Measurements from ENCODE around the gene ROBO2.

The ROBO2 gene

GRCh38 chr3:77562089-77562488 lies 522.2 kb downstream of the ROBO2 start:
- H4K20me1 ChIP-seq (ENCODE audit: insufficient read depth, low read length), result no peaks in the 10 kb centered on the region
- no peak overlapping the region for H3K4me3 ChIP-seq (ENCODE audit: low read depth, low read length, poor library complexity, severe bottlenecking)
- no peaks in the 10 kb centered on the region for H3K79me2 ChIP-seq (ENCODE audit: insufficient read depth, low read length)
- no peak overlapping the region for H3K9ac ChIP-seq (ENCODE audit: low read length)
- no peaks in the 10 kb centered on the region for H3K36me3 ChIP-seq (ENCODE audit: insufficient read depth, low read length)
- H3K9me2 ChIP-seq (ENCODE audit: low read depth, low read length), result no peaks in the 10 kb centered on the region
- no peak overlapping the region for H3K27ac ChIP-seq (ENCODE audit: low read depth, low read length, poor library complexity, severe bottlenecking)
- no peak overlapping the region for H2AFZ ChIP-seq (ENCODE audit: low read length)
- no peak for TF ChIP-seq EZH2 (IDR thresholded peaks at IDR 0.05; ENCODE audit: borderline replicate concordance, low read length)
- no peak for TF ChIP-seq CTCF (IDR thresholded peaks at IDR 0.05; ENCODE audit: low read length)
- no peak overlapping the region for H3K4me2 ChIP-seq (ENCODE audit: low read length)
- H3K27me3 ChIP-seq (ENCODE audit: insufficient read depth, low read length), result no peaks in the 10 kb centered on the region
- H3K4me1 ChIP-seq (ENCODE audit: insufficient read depth, low read length, severe bottlenecking), result no peaks in the 10 kb centered on the region
- no peaks in the 10 kb centered on the region for H3F3A ChIP-seq (ENCODE audit: insufficient read depth, low read length)
- no peaks in the 10 kb centered on the region for H3K9me3 ChIP-seq (ENCODE audit: low read length)

- Histone ChIP-seq H2AFZ (ENCODE audit: low read length) (no peak overlapping the region), H3K79me2 (ENCODE audit: insufficient read depth, low read length) (no peaks in the 10 kb centered on the region), H3K27ac (ENCODE audit: low read depth, low read length, poor library complexity, severe bottlenecking) (no peak overlapping the region), H4K20me1 (ENCODE audit: insufficient read depth, low read length) (no peaks in the 10 kb centered on the region), H3F3A (ENCODE audit: insufficient read depth, low read length) (no peaks in the 10 kb centered on the region), H3K4me2 (ENCODE audit: low read length) (no peak overlapping the region), H3K9me3 (ENCODE audit: low read length) (no peaks in the 10 kb centered on the region), H3K4me3 (ENCODE audit: low read depth, low read length, poor library complexity, severe bottlenecking) (no peak overlapping the region), H3K9me2 (ENCODE audit: low read depth, low read length) (no peaks in the 10 kb centered on the region), H3K27me3 (ENCODE audit: insufficient read depth, low read length) (no peaks in the 10 kb centered on the region), H3K36me3 (ENCODE audit: insufficient read depth, low read length) (no peaks in the 10 kb centered on the region), H3K4me1 (ENCODE audit: insufficient read depth, low read length, severe bottlenecking) (no peaks in the 10 kb centered on the region), H3K9ac (ENCODE audit: low read length) (no peak overlapping the region)
- no peak for TF ChIP-seq CTCF (IDR thresholded peaks at IDR 0.05; ENCODE audit: low read length)
- no peak for TF ChIP-seq EZH2 (IDR thresholded peaks at IDR 0.05; ENCODE audit: borderline replicate concordance, low read length)
Measured at GRCh38 chr3:77563012-77563411, 523.1 kb downstream of the ROBO2 start.

GRCh38 chr3:77566055-77566454 lies 526.2 kb downstream of the ROBO2 start:
- no peak overlapping the region for H3K9ac ChIP-seq (ENCODE audit: low read length)
- H4K20me1 ChIP-seq (ENCODE audit: insufficient read depth, low read length), result no peaks in the 10 kb centered on the region
- H3K4me1 ChIP-seq (ENCODE audit: insufficient read depth, low read length, severe bottlenecking), result no peaks in the 10 kb centered on the region
- no peak overlapping the region for H3K27ac ChIP-seq (ENCODE audit: low read depth, low read length, poor library complexity, severe bottlenecking)
- TF ChIP-seq CTCF (IDR thresholded peaks at IDR 0.05; ENCODE audit: low read length) (no peak), EZH2 (IDR thresholded peaks at IDR 0.05; ENCODE audit: borderline replicate concordance, low read length) (no peak)
- no peaks in the 10 kb centered on the region for H3K9me3 ChIP-seq (ENCODE audit: low read length)
- no peak overlapping the region for H3K4me2 ChIP-seq (ENCODE audit: low read length)
- H3K79me2 ChIP-seq (ENCODE audit: insufficient read depth, low read length), result no peaks in the 10 kb centered on the region
- no peak overlapping the region for H3K4me3 ChIP-seq (ENCODE audit: low read depth, low read length, poor library complexity, severe bottlenecking)
- H2AFZ ChIP-seq (ENCODE audit: low read length), result no peak overlapping the region
- H3F3A ChIP-seq (ENCODE audit: insufficient read depth, low read length), result no peaks in the 10 kb centered on the region
- H3K9me2 ChIP-seq (ENCODE audit: low read depth, low read length), result no peaks in the 10 kb centered on the region
- no peaks in the 10 kb centered on the region for H3K36me3 ChIP-seq (ENCODE audit: insufficient read depth, low read length)
- no peaks in the 10 kb centered on the region for H3K27me3 ChIP-seq (ENCODE audit: insufficient read depth, low read length)
